Vagina (tissue), 2 donors: ENCODE results near the gene MTPN. TPM values are rescaled to one million over a fixed set of nuclear protein-coding genes. Genes with fewer than 3 reads are reported as not detected.

Source experiments
- DNase-seq, 2 donors: peaks; one replicate each; pipeline ENCODE4 v3.0.0-alpha.2; 2017; ENCODE audit errors: extremely low spot score in 2 of 2
- H3K27ac ChIP-seq: fragments of 200-600 bp; sonication (generic); one replicate; pipeline ENCODE4 v1.5.1; 2019
- H3K27me3 ChIP-seq: fragments of 200-600 bp; sonication (generic); one replicate; pipeline ENCODE4 v1.5.1; 2019
- H3K36me3 ChIP-seq, 2 donors: fragments of 200-600 bp; sonication (generic); one replicate each; pipeline ENCODE4 v1.5.1; 2017 to 2019
- H3K4me1 ChIP-seq: fragments of 200-600 bp; sonication (generic); one replicate; pipeline ENCODE4 v1.5.1; 2019
- H3K4me3 ChIP-seq, 2 donors: fragments of 200-600 bp; sonication (generic); 1 replicate in 1 of 2; 2 replicates in 1 of 2; pipeline ENCODE4 v1.5.1; 2016 to 2019
- H3K9me3 ChIP-seq: fragments of 200-600 bp; sonication (generic); one replicate; pipeline ENCODE4 v1.5.1; 2019
- CTCF ChIP-seq, 3 experiments: fragments of 450-650 bp in 2 of 3; fragments of 200-600 bp in 1 of 3; sonication (generic) in 1 of 3; IDR thresholded peaks; one replicate each; pipeline ENCODE4 v1.5.1; 2017 to 2019; ENCODE audit warnings: antibody characterized with exemption in 3 of 3, mild to moderate bottlenecking in 2 of 3, moderate library complexity in 2 of 3
- POLR2A ChIP-seq, 2 donors: fragments of 450-650 bp; IDR thresholded peaks; one replicate each; pipeline ENCODE4 v1.6.1; 2017; ENCODE audit warnings: antibody characterized with exemption in 2 of 2, mild to moderate bottlenecking in 2 of 2, moderate library complexity in 2 of 2
- POLR2AphosphoS5 ChIP-seq, 2 donors: sonication (generic); formaldehyde crosslinking; IDR thresholded peaks; one replicate each; pipeline ENCODE4 v1.9.0; 2017; ENCODE audit warnings: antibody characterized with exemption in 2 of 2, mild to moderate bottlenecking in 2 of 2, low read depth in 1 of 2; ENCODE audit not compliant: insufficient read depth in 1 of 2
- intact Hi-C: fragments of 100-400 bp; cut with DNase I; formaldehyde crosslinking; loops from one replicate; pipeline ENCODE4 v1.15.1; 2023
- total RNA-seq: library from RNA; depleted of rRNA; stranded (reverse); fragments of >200 nt; gene quantifications from one replicate; pipeline ENCODE4 v1.2.3, GENCODE V29; 2016

Gene MTPN
- total RNA-seq, 1 donor from 2014 or later: 55.7 TPM

GRCh38 chr7:136009488-136010079 is 32.4 kb upstream of the MTPN start:
- intact Hi-C loops: loop anchor here (5.0 to 10.0 kb wide), 2 partner anchors 207 to 345 kb away; partner anchors contain the start of gene STMP1
- Histone ChIP-seq H3K27me3 (no peaks in the 10 kb centered on the region), H3K4me3 (no peak overlapping the region), H3K27ac (no peak overlapping the region), H3K36me3 (no peaks in the 10 kb centered on the region), H3K4me1 (no peaks in the 10 kb centered on the region), H3K9me3 (no peaks in the 10 kb centered on the region)
- no peak for DNase-seq
- peak; percentile 60 to 86 (median 85) for TF ChIP-seq CTCF (IDR thresholded peaks at IDR 0.05)
- no peak for TF ChIP-seq POLR2A (IDR thresholded peaks at IDR 0.05)
- no peak for TF ChIP-seq POLR2AphosphoS5 (IDR thresholded peaks at IDR 0.05; ENCODE audit: insufficient read depth in 1 of 2, low read depth in 1 of 2)

- H3K9me3 ChIP-seq: no peaks in the 10 kb centered on the region
- DNase-seq: no peak
- no peak overlapping the region for H3K4me3 ChIP-seq
- no peaks in the 10 kb centered on the region for H3K4me1 ChIP-seq
- intact Hi-C loops: loop anchor here (5.0 to 10.0 kb wide), 2 partner anchors 204 to 341 kb away; partner anchors contain the start of gene STMP1
- no peak overlapping the region for H3K27ac ChIP-seq
- no peaks in the 10 kb centered on the region for H3K36me3 ChIP-seq
- TF ChIP-seq POLR2A (IDR thresholded peaks at IDR 0.05) (no peak), POLR2AphosphoS5 (IDR thresholded peaks at IDR 0.05; ENCODE audit: insufficient read depth in 1 of 2, low read depth in 1 of 2) (no peak), CTCF (IDR thresholded peaks at IDR 0.05) (no peak)
- no peaks in the 10 kb centered on the region for H3K27me3 ChIP-seq
Observed at GRCh38 chr7:136006208-136006607, 29.0 kb upstream of the MTPN start.

- Histone ChIP-seq H3K27me3 (no peaks in the 10 kb centered on the region), H3K4me1 (no peaks in the 10 kb centered on the region), H3K4me3 (no peak overlapping the region), H3K27ac (no peak overlapping the region), H3K36me3 (no peaks in the 10 kb centered on the region), H3K9me3 (no peaks in the 10 kb centered on the region)
- TF ChIP-seq POLR2AphosphoS5 (IDR thresholded peaks at IDR 0.05; ENCODE audit: insufficient read depth in 1 of 2, low read depth in 1 of 2) (no peak), CTCF (IDR thresholded peaks at IDR 0.05) (no peak), POLR2A (IDR thresholded peaks at IDR 0.05) (no peak)
- intact Hi-C loops: loop anchor here (10.0 kb wide), 1 partner anchor 339 kb away; the partner anchor contains the start of gene STMP1
- DNase-seq: no peak
Observed at GRCh38 chr7:136004083-136004482, 26.9 kb upstream of the MTPN start.

GRCh38 chr7:136002802-136003201 is 25.6 kb upstream of the MTPN start:
- TF ChIP-seq CTCF (IDR thresholded peaks at IDR 0.05): no peak
- TF ChIP-seq POLR2AphosphoS5 (IDR thresholded peaks at IDR 0.05; ENCODE audit: insufficient read depth in 1 of 2, low read depth in 1 of 2): no peak
- TF ChIP-seq POLR2A (IDR thresholded peaks at IDR 0.05): no peak
- H3K4me3 ChIP-seq: no peak overlapping the region
- intact Hi-C loops: loop anchor here (10.0 kb wide), 1 partner anchor 338 kb away; the partner anchor contains the start of gene STMP1
- H3K4me1 ChIP-seq: no peaks in the 10 kb centered on the region
- H3K27me3 ChIP-seq: no peaks in the 10 kb centered on the region
- no peaks in the 10 kb centered on the region for H3K9me3 ChIP-seq
- DNase-seq: no peak
- no peaks in the 10 kb centered on the region for H3K36me3 ChIP-seq
- H3K27ac ChIP-seq: no peak overlapping the region

- TF ChIP-seq POLR2AphosphoS5 (IDR thresholded peaks at IDR 0.05; ENCODE audit: insufficient read depth in 1 of 2, low read depth in 1 of 2) (no peak), CTCF (IDR thresholded peaks at IDR 0.05) (no peak), POLR2A (IDR thresholded peaks at IDR 0.05) (no peak)
- intact Hi-C loops: loop anchor here (10.0 kb wide), 1 partner anchor 336 kb away; the partner anchor contains the start of gene STMP1
- Histone ChIP-seq H3K27me3 (no peaks in the 10 kb centered on the region), H3K4me1 (no peaks in the 10 kb centered on the region), H3K36me3 (no peaks in the 10 kb centered on the region), H3K27ac (no peak overlapping the region), H3K4me3 (no peak overlapping the region), H3K9me3 (no peaks in the 10 kb centered on the region)
- DNase-seq: no peak
Observed at GRCh38 chr7:136000288-136000913, 23.2 kb upstream of the MTPN start.
